ENCODE results near the gene GPNMB. TPM values are rescaled to one million over a fixed set of nuclear protein-coding genes. Genes with fewer than 3 reads are reported as not detected.
"Not testable (repeated sequence)": the region's sequence is repeated elsewhere in the genome, so short reads cannot be mapped to it uniquely, and the experiment has no call there.

GPNMB gene
- total RNA-seq, 1 donor, result 1.5 TPM

DNA sequence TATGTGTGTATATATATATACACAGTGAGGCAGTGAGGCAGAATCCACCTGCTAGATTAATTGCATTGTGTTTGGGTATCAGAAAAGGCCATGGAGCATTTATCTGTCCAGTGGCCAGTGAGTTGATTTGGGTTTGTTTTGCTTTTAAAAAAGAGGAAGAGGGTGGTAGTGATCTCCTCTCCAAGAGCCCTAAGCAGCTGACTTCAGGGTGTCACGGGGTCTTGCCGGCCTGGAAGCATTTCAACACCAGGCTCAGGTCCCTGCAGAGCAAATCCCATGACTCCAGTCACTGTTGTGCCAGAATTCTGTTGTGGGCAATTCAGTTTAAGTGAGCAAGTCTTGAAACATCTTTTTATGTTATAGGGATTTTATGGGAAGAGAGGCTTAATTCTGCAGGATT lies 30.6 kb upstream of the GPNMB start:
- no peaks in the 10 kb centered on the region for H3K27me3 ChIP-seq (ENCODE audit: insufficient read depth, low read length)
- H3K4me1 ChIP-seq (ENCODE audit: insufficient read depth, low read length), result peaks cover 11% of the 10 kb centered on the region
- H3K9me3 ChIP-seq (ENCODE audit: low read depth, low read length), result no peaks in the 10 kb centered on the region
- no peak overlapping the region for H3K4me3 ChIP-seq (ENCODE audit: low read length)

DNA sequence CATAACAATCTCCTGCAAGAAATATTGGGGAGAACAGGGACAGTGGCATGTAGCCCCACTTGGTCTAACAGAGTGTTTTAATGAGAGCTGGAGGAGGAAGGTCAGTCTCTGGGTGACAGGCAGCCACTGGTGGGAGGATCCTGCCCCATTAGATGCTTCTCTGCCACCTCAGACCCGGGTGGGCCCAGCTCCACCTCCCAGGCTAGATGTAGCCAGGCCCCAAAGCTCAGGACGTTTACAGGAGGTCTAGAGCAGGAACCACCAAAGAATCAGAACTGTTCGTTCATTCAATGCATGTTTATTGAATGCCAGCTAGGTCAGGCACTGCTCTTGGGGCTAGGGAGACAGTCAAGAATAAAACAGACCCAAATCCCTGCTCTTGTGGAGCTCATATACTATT lies 28.4 kb upstream of the GPNMB start:
- Histone ChIP-seq H3K27me3 (ENCODE audit: insufficient read depth, low read length) (no peaks in the 10 kb centered on the region), H3K9me3 (ENCODE audit: low read depth, low read length) (no peaks in the 10 kb centered on the region), H3K4me3 (ENCODE audit: low read length) (no peak overlapping the region), H3K4me1 (ENCODE audit: insufficient read depth, low read length) (peaks cover 11% of the 10 kb centered on the region)

DNA sequence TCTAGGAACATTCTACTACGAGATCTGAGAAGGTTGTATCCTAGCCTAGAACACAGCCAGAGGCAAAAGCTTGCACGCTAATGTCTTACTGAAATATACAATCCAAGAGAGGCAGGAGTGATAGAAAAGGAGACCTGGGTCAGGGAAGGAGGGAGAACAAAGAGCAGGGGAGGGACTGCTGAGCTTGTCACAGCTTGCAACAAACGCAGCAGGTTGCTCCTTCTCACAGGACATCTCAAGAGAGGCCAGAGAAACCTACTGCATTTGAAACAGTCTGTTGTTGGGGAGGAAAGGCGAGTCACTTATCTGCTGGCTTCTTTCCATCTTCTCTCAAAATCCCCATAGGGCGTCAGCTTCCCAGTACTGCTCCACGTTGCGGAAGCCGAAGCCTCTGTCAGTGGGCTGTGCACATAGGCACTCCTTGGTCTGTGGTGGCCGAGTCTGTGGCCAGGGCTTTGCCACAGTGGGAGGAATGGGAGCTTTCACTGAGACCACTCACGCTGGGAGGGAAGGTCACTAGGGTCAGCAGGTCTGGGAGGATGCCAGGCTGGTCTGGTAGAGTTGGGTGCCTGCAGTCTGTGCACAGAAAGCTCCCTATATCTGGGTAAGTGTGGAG lies 25.8 kb upstream of the GPNMB start:
- Histone ChIP-seq H3K4me1 (ENCODE audit: insufficient read depth, low read length) (peaks cover 10% of the 10 kb centered on the region), H3K4me3 (ENCODE audit: low read length) (no peak overlapping the region), H3K9me3 (ENCODE audit: low read depth, low read length) (no peaks in the 10 kb centered on the region), H3K27me3 (ENCODE audit: insufficient read depth, low read length) (no peaks in the 10 kb centered on the region)

DNA sequence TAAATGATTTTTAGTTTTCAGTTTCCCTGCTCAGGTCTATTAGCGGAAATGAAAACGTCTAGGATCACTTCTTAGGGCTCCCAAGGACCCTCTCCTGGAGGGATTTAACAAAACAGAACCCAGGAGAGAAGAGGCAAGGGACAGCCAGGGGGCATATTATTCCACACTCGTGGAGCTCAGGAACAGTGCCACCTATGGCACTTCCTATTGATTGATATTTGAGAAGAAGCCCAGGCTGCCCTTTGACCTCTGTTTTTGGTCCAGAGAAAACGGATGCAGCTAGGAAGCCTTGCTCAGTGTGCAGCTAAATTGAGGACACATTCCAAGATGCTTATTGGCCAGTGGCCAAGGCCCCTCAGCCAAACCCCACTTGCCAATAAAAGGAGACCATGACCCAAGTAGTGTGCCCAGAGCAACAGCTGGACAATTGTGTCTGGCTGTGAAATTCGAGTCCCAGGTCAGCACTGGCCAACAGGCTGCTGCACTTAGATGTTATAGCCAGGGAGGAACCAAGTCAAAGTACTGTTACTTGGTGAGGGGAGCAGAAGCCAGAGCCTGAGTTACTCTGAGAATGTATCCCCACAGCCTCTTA lies 24.0 kb upstream of the GPNMB start:
- Histone ChIP-seq H3K9me3 (ENCODE audit: low read depth, low read length) (no peaks in the 10 kb centered on the region), H3K4me3 (ENCODE audit: low read length) (no peak overlapping the region), H3K27me3 (ENCODE audit: insufficient read depth, low read length) (no peaks in the 10 kb centered on the region), H3K4me1 (ENCODE audit: insufficient read depth, low read length) (no peaks in the 10 kb centered on the region)

DNA sequence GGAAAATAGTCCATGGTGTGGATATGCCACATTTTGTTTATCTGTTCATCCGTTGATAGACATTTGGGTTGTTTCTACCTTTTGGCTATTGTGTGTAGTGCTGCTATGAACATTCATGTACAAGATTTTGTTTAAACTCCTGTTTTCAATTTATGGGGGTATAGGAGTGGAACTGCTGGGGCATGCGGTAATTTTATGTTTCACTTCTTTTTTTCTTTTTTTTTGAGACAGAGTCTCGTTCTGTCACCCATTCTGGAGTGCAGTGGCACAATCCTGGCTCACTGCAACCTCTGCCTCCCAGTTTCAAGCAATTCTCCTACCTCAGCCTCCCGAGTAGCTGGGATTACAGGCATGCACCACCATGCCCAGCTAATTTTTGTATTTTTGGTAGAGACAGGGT lies 22.2 kb upstream of the GPNMB start:
- not testable (repeated sequence) for H3K4me3 ChIP-seq (ENCODE audit: low read length); H3K9me3 ChIP-seq (ENCODE audit: low read depth, low read length); H3K4me1 ChIP-seq (ENCODE audit: insufficient read depth, low read length); H3K27me3 ChIP-seq (ENCODE audit: insufficient read depth, low read length)

DNA sequence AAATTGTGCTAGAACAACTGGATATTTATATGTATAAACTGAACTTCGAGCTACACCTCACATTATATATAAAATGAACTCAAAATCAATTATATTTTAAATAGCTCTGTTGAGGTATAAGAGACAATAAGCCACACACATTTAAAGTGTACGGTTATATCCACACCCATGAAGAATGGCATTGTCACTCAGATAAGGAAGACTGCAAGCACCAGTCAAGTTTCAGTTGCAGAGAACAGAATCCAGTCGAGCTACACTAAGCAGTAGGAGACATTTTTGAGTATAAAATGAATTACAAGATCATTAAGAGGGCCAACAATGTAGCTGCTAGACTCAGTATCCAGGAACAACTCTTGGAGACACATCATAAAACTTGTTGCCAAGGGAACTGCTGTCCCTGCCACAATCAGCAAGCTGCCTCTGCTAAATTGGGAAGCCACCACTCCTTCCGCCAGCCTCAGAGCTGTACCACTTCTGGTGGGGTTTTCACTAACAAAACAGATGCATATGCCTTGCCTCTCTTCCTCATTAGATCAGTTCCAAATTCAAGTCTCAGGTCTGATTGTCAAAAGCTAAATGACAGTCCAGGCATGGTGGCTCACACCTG lies 19.6 kb upstream of the GPNMB start:
- Histone ChIP-seq H3K27me3 (ENCODE audit: insufficient read depth, low read length) (no peaks in the 10 kb centered on the region), H3K4me1 (ENCODE audit: insufficient read depth, low read length) (no peaks in the 10 kb centered on the region), H3K9me3 (ENCODE audit: low read depth, low read length) (no peaks in the 10 kb centered on the region), H3K4me3 (ENCODE audit: low read length) (no peak overlapping the region)

DNA sequence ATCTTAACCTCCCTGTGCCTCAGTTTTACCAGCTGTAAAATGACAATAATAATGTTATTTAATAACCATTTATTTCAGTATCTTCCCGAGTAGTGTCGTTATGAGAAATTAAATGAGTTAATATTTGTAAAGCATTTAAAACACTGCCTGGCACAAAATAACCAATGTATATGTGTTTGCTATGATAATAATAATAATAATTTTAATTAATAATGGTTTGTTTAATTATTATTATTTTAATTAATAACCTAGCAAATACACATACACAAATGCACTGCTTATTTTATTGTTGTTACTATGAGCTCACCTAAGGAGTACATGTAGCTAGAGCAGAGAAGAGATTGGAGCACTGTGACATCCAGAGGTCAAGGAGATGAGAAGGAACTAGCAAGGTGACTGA lies 18.2 kb upstream of the GPNMB start:
- Histone ChIP-seq H3K4me1 (ENCODE audit: insufficient read depth, low read length) (no peaks in the 10 kb centered on the region), H3K4me3 (ENCODE audit: low read length) (no peak overlapping the region), H3K9me3 (ENCODE audit: low read depth, low read length) (no peaks in the 10 kb centered on the region), H3K27me3 (ENCODE audit: insufficient read depth, low read length) (no peaks in the 10 kb centered on the region)

DNA sequence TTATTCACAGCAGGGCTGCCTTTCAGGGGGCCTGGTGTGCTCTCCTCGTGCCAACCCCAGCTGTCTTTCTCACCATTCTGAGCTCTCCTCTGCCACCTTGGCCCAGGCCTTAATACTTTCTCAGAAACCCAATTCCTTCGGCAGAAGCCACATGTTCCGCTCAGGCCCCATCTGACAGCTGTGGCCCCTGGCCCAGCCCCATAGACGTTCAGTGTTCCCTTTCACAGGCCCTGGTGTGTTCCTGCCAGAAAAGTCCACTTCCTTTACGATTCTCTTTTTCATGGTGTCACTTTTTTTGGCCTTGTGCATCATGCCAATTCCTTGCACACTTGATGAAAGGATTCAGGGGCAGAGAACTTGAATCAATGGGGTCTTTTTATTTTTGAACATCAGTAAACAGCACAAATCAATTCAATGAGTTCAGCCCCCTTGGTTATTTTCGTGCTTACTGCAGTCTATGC lies 15.9 kb upstream of the GPNMB start:
- no peaks in the 10 kb centered on the region for H3K27me3 ChIP-seq (ENCODE audit: insufficient read depth, low read length)
- no peaks in the 10 kb centered on the region for H3K9me3 ChIP-seq (ENCODE audit: low read depth, low read length)
- no peak overlapping the region for H3K4me3 ChIP-seq (ENCODE audit: low read length)
- no peaks in the 10 kb centered on the region for H3K4me1 ChIP-seq (ENCODE audit: insufficient read depth, low read length)

DNA sequence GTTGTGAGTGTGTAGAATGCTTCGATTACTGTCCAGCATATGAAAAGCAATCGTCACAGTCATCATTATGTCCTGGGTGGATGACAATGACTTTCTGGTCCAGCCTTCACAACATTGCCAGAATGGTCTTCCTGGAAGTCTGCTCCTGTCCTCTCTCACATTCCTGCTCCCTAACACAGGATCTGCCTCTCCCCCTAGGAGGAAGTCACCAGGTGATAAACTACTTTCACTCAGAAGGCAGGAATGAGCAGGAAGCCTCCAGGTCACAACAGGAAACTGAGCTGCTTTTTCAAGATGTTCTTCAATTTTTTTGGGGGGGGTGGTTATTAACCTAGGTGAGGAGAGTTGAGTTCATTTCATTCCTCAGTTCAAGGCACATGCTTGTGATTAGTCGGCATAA lies 13.6 kb upstream of the GPNMB start:
- H3K9me3 ChIP-seq (ENCODE audit: low read depth, low read length), result no peaks in the 10 kb centered on the region
- H3K4me1 ChIP-seq (ENCODE audit: insufficient read depth, low read length), result no peaks in the 10 kb centered on the region
- no peak overlapping the region for H3K4me3 ChIP-seq (ENCODE audit: low read length)
- H3K27me3 ChIP-seq (ENCODE audit: insufficient read depth, low read length), result no peaks in the 10 kb centered on the region

DNA sequence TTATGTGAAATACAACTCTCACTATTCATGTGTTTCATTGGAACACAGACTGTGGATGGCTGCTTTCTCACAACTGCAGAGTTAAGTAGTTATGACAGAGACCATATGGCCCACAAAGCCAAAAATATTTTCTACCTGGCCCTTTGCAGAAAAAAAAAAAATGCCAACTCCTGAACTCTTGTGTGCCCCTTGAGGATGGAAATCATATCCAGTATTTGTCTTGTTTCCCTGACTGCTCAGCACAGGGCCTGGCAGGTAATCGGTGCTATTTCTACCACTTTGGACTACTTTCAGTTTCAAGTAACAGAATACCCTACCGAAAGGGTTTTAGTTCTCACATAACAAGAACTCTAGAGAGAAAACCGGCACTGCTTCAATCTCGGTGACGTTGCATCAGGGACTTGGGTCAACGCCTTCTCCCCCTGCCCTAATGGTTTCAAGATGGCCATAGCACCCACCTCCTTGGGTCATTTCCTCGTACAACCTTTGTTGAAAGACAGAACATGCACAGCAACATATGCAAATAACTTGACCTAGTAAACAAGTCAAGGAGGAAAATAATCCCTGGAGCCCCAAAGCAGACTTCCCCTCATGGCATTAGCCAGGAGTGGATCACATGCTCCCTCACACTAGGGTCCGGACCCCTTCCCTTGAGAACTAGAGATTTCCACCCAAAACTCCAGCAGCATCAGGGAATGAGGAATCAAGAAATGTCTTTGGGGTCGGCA lies 11.8 kb upstream of the GPNMB start:
- H3K27me3 ChIP-seq (ENCODE audit: insufficient read depth, low read length), result no peaks in the 10 kb centered on the region
- no peaks in the 10 kb centered on the region for H3K4me1 ChIP-seq (ENCODE audit: insufficient read depth, low read length)
- H3K4me3 ChIP-seq (ENCODE audit: low read length), result no peak overlapping the region
- no peaks in the 10 kb centered on the region for H3K9me3 ChIP-seq (ENCODE audit: low read depth, low read length)

DNA sequence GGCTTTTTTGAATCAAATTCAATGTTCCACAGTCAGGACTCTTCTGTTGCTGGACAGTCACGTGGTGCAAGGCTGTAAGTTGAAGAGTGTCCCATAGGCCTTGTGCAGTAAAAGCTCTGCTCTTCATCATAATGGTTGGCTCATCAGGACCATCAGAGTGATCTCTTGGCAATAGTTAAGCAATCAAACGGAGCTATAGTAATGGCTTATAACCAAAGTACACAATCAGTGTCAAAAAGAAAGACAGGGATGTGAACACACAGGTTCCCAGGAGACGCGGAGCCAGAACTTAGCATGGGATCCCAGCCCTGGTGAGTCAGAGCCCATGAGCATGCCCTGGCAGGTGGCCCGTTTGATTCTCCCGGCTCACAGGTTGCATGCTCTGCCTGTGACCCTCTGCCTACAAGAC lies 10.8 kb upstream of the GPNMB start:
- no peaks in the 10 kb centered on the region for H3K4me1 ChIP-seq (ENCODE audit: insufficient read depth, low read length)
- H3K27me3 ChIP-seq (ENCODE audit: insufficient read depth, low read length), result no peaks in the 10 kb centered on the region
- H3K4me3 ChIP-seq (ENCODE audit: low read length), result no peak overlapping the region
- no peaks in the 10 kb centered on the region for H3K9me3 ChIP-seq (ENCODE audit: low read depth, low read length)

DNA sequence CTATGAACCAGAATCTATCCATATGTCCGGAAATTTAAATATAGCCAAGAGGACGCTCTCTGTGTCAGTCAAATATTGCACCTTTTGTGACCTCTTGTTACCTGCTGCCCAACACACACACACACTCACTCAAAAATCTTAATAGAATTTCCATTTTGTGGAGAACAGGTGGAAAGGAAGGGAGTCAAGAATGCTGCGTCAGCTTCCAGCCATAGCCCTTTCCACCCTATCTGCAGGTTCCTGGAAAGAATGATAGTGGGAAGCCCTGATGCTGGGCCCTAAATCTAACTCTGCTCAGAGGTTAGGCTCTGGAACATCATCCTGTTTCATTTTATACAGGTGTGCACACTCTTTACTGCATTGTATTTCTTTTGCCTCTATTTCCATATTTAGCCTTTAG lies 9.6 kb upstream of the GPNMB start:
- Histone ChIP-seq H3K9me3 (ENCODE audit: low read depth, low read length) (no peaks in the 10 kb centered on the region), H3K4me3 (ENCODE audit: low read length) (no peak overlapping the region), H3K27me3 (ENCODE audit: insufficient read depth, low read length) (no peaks in the 10 kb centered on the region), H3K4me1 (ENCODE audit: insufficient read depth, low read length) (no peaks in the 10 kb centered on the region)

DNA sequence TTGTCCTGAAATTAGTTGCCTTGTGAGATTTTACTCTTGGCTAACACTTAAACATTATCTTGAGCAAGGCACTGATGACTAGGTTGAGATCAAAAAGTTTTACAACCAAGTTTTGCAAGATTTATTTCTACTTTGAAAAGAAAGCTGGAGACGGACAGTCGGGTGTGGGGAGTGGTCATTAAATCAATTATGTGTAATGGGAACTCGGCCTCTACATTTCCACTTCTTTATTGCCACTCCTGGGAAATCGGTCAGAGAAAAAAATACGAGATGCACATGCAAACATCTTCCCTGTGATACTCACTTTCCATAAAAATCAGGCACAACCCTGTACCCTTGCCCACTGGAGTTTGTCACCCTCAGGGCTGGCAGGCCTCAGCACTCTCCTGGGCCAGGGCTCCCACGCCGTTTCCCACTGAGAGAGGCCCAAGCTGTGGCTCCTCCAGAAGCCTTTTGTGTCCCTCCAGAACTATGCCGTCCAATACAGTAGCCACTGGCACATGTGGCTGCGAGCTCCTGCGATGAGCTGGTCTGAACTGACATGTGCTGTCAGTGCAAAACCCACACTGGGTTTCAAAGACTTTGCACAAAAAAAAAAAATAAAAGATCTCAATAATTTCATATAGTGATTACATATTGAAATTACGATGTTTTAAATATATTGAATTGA lies 7.5 kb upstream of the GPNMB start:
- Histone ChIP-seq H3K4me1 (ENCODE audit: insufficient read depth, low read length) (no peaks in the 10 kb centered on the region), H3K9me3 (ENCODE audit: low read depth, low read length) (no peaks in the 10 kb centered on the region), H3K27me3 (ENCODE audit: insufficient read depth, low read length) (no peaks in the 10 kb centered on the region), H3K4me3 (ENCODE audit: low read length) (no peak overlapping the region)

DNA sequence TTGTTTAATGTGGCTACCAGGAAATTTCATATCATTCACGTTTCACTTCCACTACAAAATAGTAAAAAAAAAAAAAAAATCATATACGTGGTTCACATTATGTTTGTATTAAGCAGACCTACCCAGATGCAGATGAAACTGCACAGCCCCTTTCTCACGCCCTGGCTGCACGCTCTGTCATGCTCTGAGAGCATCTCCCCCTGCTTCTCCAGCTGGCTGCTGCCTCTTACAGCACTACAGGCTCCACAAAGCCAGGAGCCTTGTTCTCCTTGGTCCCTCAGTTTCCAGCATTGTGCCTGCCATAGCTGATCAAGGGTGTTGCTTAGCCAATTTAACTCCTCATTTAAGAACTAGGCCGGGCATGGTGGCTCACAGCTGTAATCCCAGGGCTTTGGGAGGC lies 6.9 kb upstream of the GPNMB start:
- no peaks in the 10 kb centered on the region for H3K27me3 ChIP-seq (ENCODE audit: insufficient read depth, low read length)
- no peak overlapping the region for H3K4me3 ChIP-seq (ENCODE audit: low read length)
- H3K9me3 ChIP-seq (ENCODE audit: low read depth, low read length), result no peaks in the 10 kb centered on the region
- H3K4me1 ChIP-seq (ENCODE audit: insufficient read depth, low read length), result no peaks in the 10 kb centered on the region

DNA sequence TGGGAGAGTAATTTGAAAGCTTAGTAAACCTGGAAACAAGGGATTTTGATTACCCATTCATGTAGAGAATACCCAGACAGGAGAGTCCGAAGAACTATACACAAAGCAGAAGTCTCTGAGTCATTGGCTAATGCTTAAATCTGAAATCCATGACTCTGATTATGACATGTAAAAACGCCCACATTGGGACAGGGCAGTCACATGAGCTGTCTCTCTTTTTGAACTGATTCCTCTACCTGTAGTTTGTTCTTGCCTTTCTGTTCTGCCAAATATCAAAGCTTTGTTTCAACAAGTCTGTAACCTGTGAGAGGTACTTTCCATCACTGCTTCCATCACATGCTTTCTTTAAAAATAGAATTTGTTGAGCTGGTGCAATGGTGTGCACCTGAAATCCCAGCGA lies 4.3 kb upstream of the GPNMB start:
- Histone ChIP-seq H3K4me3 (ENCODE audit: low read length) (no peak overlapping the region), H3K27me3 (ENCODE audit: insufficient read depth, low read length) (no peaks in the 10 kb centered on the region), H3K4me1 (ENCODE audit: insufficient read depth, low read length) (peaks cover 3% of the 10 kb centered on the region), H3K9me3 (ENCODE audit: low read depth, low read length) (no peaks in the 10 kb centered on the region)
